Stimulated activated CD8-positive, alpha-beta memory T cell treated with anti-CD3 and anti-CD28 coated beads, Interleukin-15, amount 100 ng/mL, for 4 hours (primary cell): ENCODE results near the gene BAIAP3.

Experiments
- DNase-seq, 2 donors: peaks; one replicate each; pipeline ENCODE4 v3.0.0-alpha.2; 2020; ENCODE audit warnings: low read depth in 2 of 2

BAIAP3 gene

DNA sequence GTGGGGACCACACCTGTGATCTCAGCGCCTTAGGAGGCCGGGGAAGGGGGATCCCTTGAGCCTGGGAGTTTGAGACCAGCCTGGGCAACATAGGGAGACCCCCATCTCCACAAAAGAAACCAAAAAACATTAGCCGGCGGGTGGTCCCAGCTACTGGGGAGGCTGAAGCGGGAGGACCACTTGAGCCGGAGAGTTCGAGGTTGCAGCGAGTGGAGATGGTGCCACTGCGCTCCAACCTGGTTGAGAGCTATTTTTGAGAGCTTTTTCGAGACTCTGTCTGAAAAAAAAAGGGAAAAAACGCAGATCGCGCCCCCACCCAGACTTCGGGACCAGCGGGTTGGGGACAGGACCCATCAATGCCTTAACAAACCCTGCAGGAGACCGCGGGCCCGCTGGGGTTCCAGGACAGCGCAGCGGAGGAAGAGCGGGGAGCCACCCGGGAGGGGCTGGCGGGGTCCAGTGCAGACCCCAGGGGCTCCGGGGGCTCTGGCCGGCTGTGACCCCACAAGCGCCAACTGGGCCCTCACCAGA lies 762 bp upstream of the BAIAP3 start:
- DNase-seq, result no peak

- DNase-seq, result no peak
These were observed 632 bp downstream of the BAIAP3 start for GRCh38 chr16:1333854-1334700.

DNA sequence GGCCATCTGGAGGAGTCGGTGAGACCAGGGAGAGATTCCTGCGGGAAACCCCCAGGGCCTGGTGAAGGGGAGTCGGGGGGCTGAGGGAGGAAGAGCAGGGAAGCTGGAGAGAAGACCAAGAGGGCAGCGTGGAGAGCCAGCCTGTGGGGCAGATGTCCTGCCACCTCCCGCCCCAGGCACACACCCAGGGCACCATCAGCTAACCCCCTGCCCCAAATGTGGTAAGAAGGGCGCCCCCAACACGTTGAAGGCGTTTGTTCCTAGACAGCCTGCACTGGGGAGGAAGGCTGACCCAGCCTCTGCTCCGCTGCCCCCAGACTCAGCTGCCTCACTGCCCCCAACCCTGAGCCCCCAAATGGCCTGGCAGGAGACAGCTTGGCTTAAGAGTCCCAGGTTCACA lies 1.3 kb downstream of the BAIAP3 start:
- DNase-seq, result no peak

DNA sequence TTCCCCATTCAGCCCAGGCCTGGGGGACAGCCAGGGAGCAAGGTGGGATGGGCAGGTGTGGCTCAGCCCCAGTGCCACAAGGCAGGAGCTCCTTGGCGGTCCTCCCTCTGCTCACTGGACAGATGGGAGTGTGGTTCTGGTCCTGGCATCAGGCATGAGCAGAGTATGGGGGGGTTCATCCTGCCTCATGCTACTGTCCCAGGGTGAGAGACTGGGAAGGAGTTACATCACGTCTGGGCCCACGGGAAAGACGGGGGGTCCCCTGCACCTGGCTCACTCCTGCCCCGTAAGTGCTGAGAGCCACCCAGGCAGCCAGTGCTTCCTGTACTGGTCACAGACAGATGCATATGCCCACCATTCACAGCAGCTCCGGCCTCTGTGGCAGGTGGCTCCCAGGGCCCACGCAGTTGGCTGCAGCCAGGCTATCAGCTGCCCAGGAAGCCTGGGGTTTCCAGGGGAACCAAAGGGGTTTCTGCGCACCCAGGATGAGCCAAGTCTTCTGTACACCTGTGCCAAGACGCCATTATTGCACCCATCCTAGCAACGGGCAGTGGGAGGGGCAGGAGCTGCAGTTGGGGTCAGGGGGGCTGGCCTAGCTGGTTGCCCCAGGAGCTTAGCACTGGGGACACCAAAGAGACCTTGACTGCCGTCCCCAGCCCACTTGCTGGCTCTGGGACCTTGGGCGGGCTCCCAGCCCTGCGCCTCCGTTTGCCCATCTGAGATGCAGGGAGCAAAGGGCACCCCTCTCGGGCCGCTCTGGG lies 1.9 kb downstream of the BAIAP3 start:
- DNase-seq, result no peak

DNA sequence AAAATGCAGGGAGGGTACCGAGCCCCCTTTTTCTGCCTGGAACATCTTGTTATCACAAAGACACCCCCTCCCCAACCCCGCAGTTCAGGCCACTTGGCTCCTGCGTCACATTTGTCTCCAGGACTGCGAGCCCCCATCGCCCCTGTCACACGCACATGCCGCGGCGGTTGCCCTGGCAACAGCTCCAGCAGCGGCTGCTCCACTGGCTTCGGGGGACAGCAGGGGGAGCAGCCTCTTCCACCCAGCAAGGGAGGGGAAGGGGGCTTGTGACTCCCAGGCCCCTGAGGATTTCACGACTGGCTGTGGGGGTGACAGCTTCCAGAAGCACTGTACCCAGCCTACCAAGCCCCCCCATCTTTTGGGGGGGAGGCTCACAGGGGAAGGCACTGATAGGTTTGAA lies 2.6 kb downstream of the BAIAP3 start:
- no peak for DNase-seq

GRCh38 chr16:1336619-1337018 lies 3.2 kb downstream of the BAIAP3 start:
- DNase-seq, result no peak

GRCh38 chr16:1337486-1337885 lies 4.0 kb downstream of the BAIAP3 start:
- DNase-seq, result no peak

DNA sequence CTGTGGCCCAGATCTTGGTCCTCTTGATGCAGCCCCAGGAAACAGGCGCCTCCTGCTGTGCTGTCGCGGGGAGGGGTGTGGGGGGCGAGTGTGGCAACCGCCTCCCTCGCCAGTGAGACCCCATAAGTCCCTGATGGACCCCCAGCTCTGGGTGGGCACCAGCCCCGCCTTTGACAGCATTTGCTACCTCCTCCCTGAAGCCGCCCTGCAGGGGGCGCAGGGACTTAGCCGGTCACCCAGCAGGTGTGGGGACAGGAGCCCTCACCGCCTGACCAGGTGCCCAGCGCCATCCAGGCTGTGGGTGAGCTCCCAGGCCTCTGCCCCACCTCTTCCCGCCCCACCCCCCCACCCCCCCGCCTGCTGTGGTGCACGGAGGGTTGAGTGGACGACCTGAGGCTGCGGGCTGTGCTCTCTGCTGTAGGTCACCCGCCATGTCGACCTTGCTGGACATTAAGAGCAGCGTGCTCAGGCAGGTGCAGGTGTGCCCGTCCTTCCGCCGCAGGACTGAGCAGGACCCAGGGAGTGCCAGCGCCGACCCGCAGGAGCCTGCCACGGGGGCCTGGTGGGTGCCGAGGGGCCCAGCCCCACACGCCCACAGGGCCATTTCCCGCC lies 4.8 kb downstream of the BAIAP3 start:
- DNase-seq, result no peak

DNA sequence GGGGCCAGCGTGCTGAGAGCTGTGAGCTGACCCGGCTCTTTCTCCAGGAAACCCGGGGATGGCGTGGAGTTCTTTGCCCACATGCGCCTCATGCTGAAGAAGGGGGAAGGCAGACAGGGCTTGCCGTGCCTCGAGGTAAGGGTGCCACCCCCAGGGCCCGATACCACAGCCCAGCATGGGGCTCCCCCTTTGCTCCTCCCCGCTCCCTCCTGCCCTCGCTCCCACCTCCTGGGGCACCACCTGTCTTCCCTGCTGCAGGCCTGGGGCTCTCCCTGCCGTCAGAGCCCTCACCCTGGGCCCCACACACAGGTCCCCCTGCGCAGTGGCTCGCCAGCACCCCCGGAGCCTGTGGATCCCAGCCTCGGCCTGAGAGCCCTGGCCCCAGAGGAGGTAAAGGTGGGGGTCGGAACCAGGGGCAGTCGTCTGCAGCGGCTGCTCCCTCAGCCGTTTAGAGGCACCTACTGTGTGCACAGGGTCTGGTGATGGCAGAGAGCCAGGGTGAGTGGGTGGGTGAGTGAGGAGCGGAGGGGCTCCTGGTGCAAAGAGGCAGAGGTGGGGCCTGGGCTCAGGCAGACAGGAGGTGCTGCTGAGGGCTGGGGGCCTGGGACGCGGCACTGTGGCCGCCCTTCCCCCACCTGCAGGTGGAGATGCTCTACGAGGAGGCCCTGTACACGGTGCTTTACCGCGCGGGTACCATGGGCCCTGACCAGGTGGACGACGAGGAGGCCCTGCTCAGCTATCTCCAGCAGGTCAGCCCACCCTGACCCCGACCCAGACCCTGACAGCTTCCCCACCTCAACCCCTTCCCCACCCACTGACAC lies 5.6 kb downstream of the BAIAP3 start:
- no peak for DNase-seq

- no peak for DNase-seq
These were observed 7.5 kb downstream of the BAIAP3 start for GRCh38 chr16:1340730-1341494.

DNA sequence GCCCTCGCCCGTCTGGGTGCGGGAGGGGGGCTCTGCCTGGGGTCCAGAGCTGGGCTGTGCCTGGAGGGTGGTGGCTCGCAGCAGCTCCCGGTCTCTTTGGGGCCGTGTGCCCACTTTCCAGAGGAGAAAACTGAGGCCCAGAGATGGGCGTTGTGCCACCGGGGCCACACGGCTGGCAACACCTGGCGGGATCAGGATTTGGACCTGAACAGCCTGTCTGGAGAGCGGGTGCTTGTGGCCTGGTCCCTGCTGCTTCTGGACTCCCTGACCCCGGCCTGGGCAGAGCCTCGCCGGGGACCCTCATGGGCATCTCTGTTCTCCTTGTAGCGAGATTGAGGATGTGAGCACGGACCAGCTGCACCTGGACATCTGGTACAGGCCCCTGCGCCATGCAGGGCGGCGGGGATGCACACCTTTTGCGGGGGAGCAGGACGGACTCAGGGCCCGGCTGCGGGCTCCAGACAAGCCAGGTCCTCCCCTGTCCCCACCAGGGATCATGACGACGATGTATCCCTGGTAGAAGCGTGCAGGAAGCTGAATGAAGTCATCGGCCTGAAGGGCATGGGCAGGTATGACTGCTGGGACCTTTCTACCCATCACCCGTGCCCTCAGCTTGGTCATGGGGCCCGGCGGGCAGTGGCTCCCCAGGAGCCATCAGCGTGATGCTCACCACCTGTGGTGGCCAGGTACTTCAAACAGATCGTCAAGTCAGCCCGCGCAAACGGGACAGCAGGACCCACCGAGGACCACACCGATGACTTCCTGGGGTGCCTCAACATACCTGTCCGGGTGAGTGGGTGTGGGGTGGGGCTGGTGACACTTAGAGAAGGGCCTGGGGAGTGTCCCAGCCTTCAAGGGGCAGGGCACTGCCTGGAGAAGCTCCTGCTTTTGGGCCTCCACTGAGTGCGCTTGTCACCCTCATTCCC lies 8.3 kb downstream of the BAIAP3 start:
- DNase-seq, result no peak

DNA sequence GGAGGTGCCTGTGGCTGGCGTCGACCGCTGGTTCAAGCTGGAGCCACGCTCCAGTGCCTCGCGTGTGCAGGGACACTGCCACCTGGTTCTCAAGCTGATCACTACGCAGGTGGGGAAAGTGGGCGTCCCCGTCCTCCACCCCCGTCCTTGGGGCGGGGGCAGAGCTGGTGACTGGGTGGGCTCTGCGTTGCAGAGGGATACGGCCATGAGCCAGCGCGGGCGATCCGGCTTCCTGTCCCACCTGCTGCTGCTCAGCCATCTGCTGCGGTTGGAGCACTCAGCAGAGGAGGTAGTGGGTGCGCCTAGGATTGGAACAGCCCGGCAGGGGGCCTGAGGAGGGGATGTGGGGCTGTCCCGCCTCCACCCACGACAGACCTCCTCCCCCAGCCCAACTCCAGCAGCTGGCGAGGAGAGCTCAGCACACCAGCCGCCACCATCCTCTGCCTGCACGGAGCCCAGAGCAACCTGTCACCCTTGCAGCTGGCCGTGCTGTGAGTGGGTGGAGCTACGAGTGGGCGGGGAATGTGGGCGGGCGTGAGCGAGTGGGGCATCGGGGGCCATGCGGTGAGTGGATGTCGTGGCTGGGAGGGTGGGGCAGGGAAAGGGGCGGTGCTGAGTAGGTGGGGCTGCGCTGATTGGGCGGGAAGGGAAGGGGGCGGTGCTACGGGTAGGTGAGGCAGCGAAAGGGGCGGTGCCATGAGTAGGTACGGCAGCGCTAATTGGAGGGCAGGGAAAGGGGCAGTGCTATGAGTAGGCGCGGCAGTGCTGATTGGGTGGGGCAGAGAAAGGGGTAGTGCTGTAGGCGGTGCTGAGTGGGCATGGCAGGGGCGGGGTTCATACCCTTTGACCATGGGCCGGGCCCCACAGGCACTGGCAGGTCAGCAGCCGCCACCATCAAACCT lies 9.3 kb downstream of the BAIAP3 start:
- peak; percentile 82 to 91 for DNase-seq

GRCh38 chr16:1343428-1344242 lies 10.2 kb downstream of the BAIAP3 start:
- no peak for DNase-seq

DNA sequence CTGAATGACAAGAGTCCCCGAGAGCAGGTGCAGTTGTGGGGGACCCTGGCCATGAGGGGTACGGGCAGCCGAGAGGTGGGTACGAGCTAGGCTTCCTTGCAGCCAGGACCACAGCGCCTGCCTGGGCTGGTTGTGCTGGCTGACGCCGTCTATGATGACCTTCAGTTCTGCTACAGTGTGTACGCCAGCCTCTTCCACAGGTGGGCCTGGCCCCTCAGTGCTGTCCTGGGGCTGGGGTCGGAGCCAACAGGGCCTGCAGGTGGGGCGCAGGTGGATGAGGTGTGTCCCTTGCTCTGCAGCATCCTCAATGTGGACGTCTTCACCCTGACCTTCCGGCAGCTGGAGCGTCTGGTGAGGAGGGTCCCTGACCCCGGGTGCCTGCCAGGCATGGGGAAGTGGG lies 11.1 kb downstream of the BAIAP3 start:
- no peak for DNase-seq

DNA sequence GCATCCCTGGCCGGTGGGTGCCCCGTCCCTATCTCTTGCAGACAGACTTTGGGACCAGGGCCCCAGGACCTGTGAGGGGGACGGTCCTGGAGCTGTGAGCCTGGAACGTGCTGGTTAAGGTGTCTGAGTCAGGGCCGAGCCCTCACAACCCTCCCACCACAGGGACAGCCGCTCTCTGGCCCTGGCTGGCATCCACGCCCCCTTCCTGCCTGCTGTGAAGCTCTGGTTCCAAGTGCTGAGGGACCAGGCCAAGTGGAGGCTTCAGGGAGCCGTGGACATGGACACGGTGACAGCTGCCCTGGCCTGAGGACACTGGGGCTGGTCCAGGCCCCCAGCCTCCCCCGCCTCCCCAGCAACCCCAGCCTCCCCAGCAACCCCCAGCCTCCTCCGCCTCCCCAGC lies 11.6 kb downstream of the BAIAP3 start:
- no peak for DNase-seq

GRCh38 chr16:1345651-1346421 lies 12.4 kb downstream of the BAIAP3 start:
- DNase-seq, result no peak
